PC-3 (cell line): ENCODE data around the gene FOXK2. TPM values are rescaled to one million over a fixed set of nuclear protein-coding genes. Genes with fewer than 3 reads are reported as not detected.

ENCODE experiments used
- ATAC-seq: fragments of 200-7000 bp; cut with Tn5 transposase; 2 replicates; pipeline ENCODE4 v1.9.1; 2020; ENCODE audit warnings: mild to moderate bottlenecking, moderate library complexity
- BruUV-seq: library from RNA; stranded (reverse); fragments of 400-500 nt; replicated peaks from 2 replicates; lab custom pipeline; 2021; lab: Mats Ljungman, UMichigan
- CTCF ChIA-PET: fragments of 300-600 bp; sonication (Branson Sonifier 250); formaldehyde crosslinking; loops from one replicate; lab custom pipeline; 2022; ENCODE audit warnings: antibody characterized with exemption; lab: Charles Lee
- POLR2A ChIA-PET: fragments of 300-600 bp; sonication (Branson Sonifier 250); formaldehyde crosslinking; loops from one replicate; lab custom pipeline; 2022; ENCODE audit warnings: antibody characterized with exemption; ENCODE audit not compliant: unreplicated experiment; lab: Charles Lee
- DNase-seq: peaks from one replicate; pipeline ENCODE4 v3.0.0-alpha.2; 2015
- H2AFZ ChIP-seq: fragments of 300-600 bp; sonication (generic); 2 replicates; pipeline ENCODE4 v1.6.0; 2016; ENCODE audit warnings: antibody characterized with exemption, low read length
- H3F3A ChIP-seq: fragments of 300-600 bp; sonication (generic); one replicate; pipeline ENCODE4 v1.6.0; 2017; ENCODE audit warnings: antibody characterized with exemption, low read length, control low read depth, mild to moderate bottlenecking; ENCODE audit not compliant: unreplicated experiment
- H3K27ac ChIP-seq: fragments of 300-600 bp; sonication (generic); 2 replicates; pipeline ENCODE4 v1.5.1; 2016; ENCODE audit warnings: mild to moderate bottlenecking, low read length
- H3K27me3 ChIP-seq: fragments of 300-600 bp; sonication (generic); 2 replicates; pipeline ENCODE4 v1.6.1; 2016; ENCODE audit warnings: low read length, mixed read lengths
- H3K36me3 ChIP-seq: fragments of 300-600 bp; sonication (generic); 2 replicates; pipeline ENCODE4 v1.6.1; 2016; ENCODE audit warnings: low read depth, mixed run types, low read length, mixed read lengths
- H3K4me1 ChIP-seq: fragments of 300-600 bp; sonication (generic); 2 replicates; pipeline ENCODE4 v1.5.1; 2016; ENCODE audit warnings: low read length; ENCODE audit not compliant: insufficient read depth
- H3K4me2 ChIP-seq: fragments of 300-600 bp; sonication (generic); 2 replicates; pipeline ENCODE4 v1.6.0; 2016; ENCODE audit warnings: low read length
- H3K4me3 ChIP-seq: fragments of 300-600 bp; sonication (generic); 2 replicates; pipeline ENCODE4 v1.5.1; 2016; ENCODE audit warnings: mild to moderate bottlenecking, low read length, mixed read lengths
- H3K79me2 ChIP-seq: fragments of 300-600 bp; sonication (generic); 2 replicates; pipeline ENCODE4 v1.6.1; 2017; ENCODE audit warnings: low read length, mixed read lengths
- H3K9ac ChIP-seq: fragments of 300-600 bp; sonication (generic); 2 replicates; pipeline ENCODE4 v1.6.0; 2016; ENCODE audit warnings: mild to moderate bottlenecking, low read length
- H3K9me2 ChIP-seq: fragments of 300-600 bp; sonication (generic); replicated peaks from 2 replicates; pipeline ENCODE4 v1.6.1; 2016; ENCODE audit warnings: mixed run types, low read length, mixed read lengths
- H3K9me3 ChIP-seq: fragments of 300-600 bp; sonication (generic); 2 replicates; pipeline ENCODE4 v1.6.1; 2016; ENCODE audit warnings: low read length, mixed read lengths
- H4K20me1 ChIP-seq: fragments of 300-600 bp; sonication (generic); 2 replicates; pipeline ENCODE4 v1.6.1; 2016; ENCODE audit warnings: low read length, mixed read lengths
- CTCF ChIP-seq: fragments of 300-600 bp; sonication (generic); conservative IDR thresholded peaks from 2 replicates; pipeline ENCODE4 v1.5.1; 2017; ENCODE audit warnings: antibody characterized with exemption, low read depth, mild to moderate bottlenecking, low read length
- EZH2 ChIP-seq: fragments of 300-600 bp; sonication (generic); IDR thresholded peaks from one replicate; pipeline ENCODE4 v1.6.1; 2017; ENCODE audit warnings: antibody characterized with exemption, mild to moderate bottlenecking, low read length; ENCODE audit not compliant: unreplicated experiment
- EZH2phosphoT487 ChIP-seq: fragments of 300-600 bp; sonication (generic); IDR thresholded peaks from 2 replicates; pipeline ENCODE4 v1.6.1; 2018; ENCODE audit warnings: mild to moderate bottlenecking, antibody characterized with exemption, low read length, borderline replicate concordance
- intact Hi-C: fragments of 100-400 bp; cut with micrococcal nuclease; formaldehyde crosslinking; loops from 2 replicates; pipeline ENCODE4 v1.9.0; 2023
- total RNA-seq: library from RNA; depleted of rRNA; stranded (reverse); fragments of >200 nt; gene quantifications from 2 replicates; pipeline ENCODE4 v1.2.3, GENCODE V29; 2014

FOXK2 gene
- total RNA-seq, 1 experiment from 2014 or later, result 60.5 TPM

- no peaks in the 10 kb centered on the region for H3K9me2 ChIP-seq
- BruUV-seq, result no TSS peak
- no peaks in the 10 kb centered on the region for H4K20me1 ChIP-seq
- H3F3A ChIP-seq, result no peaks in the 10 kb centered on the region
- ChIA-PET POLR2A (no interaction called here), CTCF (no interaction called here)
- TF ChIP-seq EZH2phosphoT487, result no peak
- no peaks in the 10 kb centered on the region for H3K27me3 ChIP-seq
- no peak overlapping the region for H3K9ac ChIP-seq
- no peaks in the 10 kb centered on the region for H3K9me3 ChIP-seq
- intact Hi-C loops, result no loop called here
- ATAC-seq (no peak), DNase-seq (no peak)
- H3K4me3 ChIP-seq, result no peak overlapping the region
- no peak overlapping the region for H3K27ac ChIP-seq
- no peaks in the 10 kb centered on the region for H3K79me2 ChIP-seq
- H2AFZ ChIP-seq, result no peak overlapping the region
- peaks cover 13% of the 10 kb centered on the region for H3K36me3 ChIP-seq
- no peak overlapping the region for H3K4me2 ChIP-seq
- no peaks in the 10 kb centered on the region for H3K4me1 ChIP-seq
Observed at GRCh38 chr17:82479602-82480001, 39.9 kb upstream of the FOXK2 start.

- Histone ChIP-seq H3K27me3 (no peaks in the 10 kb centered on the region), H3F3A (no peaks in the 10 kb centered on the region), H4K20me1 (no peaks in the 10 kb centered on the region), H2AFZ (no peak overlapping the region), H3K9me3 (no peaks in the 10 kb centered on the region), H3K9me2 (no peaks in the 10 kb centered on the region), H3K4me2 (no peak overlapping the region), H3K9ac (no peak overlapping the region), H3K27ac (no peak overlapping the region), H3K4me3 (no peak overlapping the region), H3K36me3 (peaks cover 9% of the 10 kb centered on the region), H3K79me2 (no peaks in the 10 kb centered on the region), H3K4me1 (no peaks in the 10 kb centered on the region)
- ChIA-PET CTCF (interaction anchor here (0.6 kb wide), 1 partner anchor 26 kb away, joined by 11 read pairs; no protein-coding TSS in a partner anchor), POLR2A (no interaction called here)
- DNase-seq (no peak), ATAC-seq (no peak)
- no TSS peak for BruUV-seq
- intact Hi-C loops, result no loop called here
- TF ChIP-seq EZH2phosphoT487 (no peak), EZH2 (no peak), CTCF (no peak)
Observed at GRCh38 chr17:82480318-82480717, 39.2 kb upstream of the FOXK2 start.

- BruUV-seq, result no TSS peak
- Histone ChIP-seq H3K4me2 (no peak overlapping the region), H3F3A (no peaks in the 10 kb centered on the region), H2AFZ (no peak overlapping the region), H3K27ac (no peak overlapping the region), H3K36me3 (peaks cover 22% of the 10 kb centered on the region), H3K4me1 (no peaks in the 10 kb centered on the region), H3K4me3 (no peak overlapping the region), H3K9ac (no peak overlapping the region), H3K27me3 (no peaks in the 10 kb centered on the region), H4K20me1 (no peaks in the 10 kb centered on the region), H3K79me2 (no peaks in the 10 kb centered on the region), H3K9me3 (no peaks in the 10 kb centered on the region), H3K9me2 (no peaks in the 10 kb centered on the region)
- TF ChIP-seq EZH2, result no peak
- no peak for TF ChIP-seq CTCF
- TF ChIP-seq EZH2phosphoT487, result no peak
- ATAC-seq, result no peak
- intact Hi-C loops, result no loop called here
- ChIA-PET CTCF (no interaction called here), POLR2A (no interaction called here)
- DNase-seq, result no peak
Observed at GRCh38 chr17:82483204-82483660, 36.3 kb upstream of the FOXK2 start.
